Inflammatory macrophage treated with lipopolysaccharide for 4 hours (primary cell): ENCODE measurements around the gene PTPN21.

Experiments used
- DNase-seq: peaks from one replicate; pipeline ENCODE4 v3.0.0-alpha.2; 2020

PTPN21 gene

GRCh38 chr14:88454886-88455285 lies 99.9 kb downstream of the PTPN21 start:
- DNase-seq = no peak

- DNase-seq = no peak
Measured at GRCh38 chr14:88452231-88452630, 102.6 kb downstream of the PTPN21 start.

DNA sequence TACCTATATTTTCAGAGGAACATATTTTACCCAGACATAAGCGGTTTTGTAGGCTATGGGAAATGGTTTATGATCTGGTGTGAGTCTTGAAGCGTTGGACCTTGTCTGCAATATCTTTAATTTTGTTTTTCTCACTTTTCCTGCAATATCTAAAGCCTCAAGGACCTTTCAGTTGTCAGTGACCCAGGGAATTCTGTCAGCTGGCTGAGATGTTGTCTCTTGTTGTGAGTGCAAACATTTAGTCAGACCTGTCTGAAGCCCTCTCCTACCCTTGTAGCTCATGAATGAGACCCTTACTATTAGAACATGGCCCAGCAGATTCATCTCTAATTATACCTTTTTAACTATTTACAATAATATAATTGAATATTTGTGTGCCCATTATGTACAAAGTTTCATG lies 115.7 kb downstream of the PTPN21 start:
- no peak for DNase-seq

- DNase-seq = no peak
Measured at GRCh38 chr14:88437658-88438057, 117.1 kb downstream of the PTPN21 start.

DNA sequence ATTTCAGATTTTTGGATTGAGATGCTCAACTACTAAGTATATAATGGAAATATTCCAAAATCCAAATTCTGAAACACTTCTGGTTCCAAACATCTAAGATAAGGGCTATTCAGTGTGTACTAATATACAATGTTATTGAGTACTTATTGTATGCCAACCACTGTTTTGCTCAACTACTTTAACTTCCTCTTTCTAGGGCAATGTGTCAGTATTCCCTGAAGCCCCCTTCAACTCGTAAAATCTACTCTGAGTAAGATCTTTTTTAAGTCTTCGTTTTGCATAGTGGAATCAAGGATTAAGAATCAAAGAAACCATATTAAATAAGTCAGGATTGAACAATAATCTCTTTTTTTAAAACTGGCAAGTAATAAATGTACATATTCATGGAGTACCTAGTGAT lies 123.8 kb downstream of the PTPN21 start:
- no peak for DNase-seq

GRCh38 chr14:88426271-88426670 lies 128.5 kb downstream of the PTPN21 start:
- DNase-seq = no peak

GRCh38 chr14:88424573-88424972 lies 130.2 kb downstream of the PTPN21 start:
- DNase-seq = no peak

- DNase-seq = no peak
Measured at GRCh38 chr14:88422919-88423650, 131.7 kb downstream of the PTPN21 start.

- no peak for DNase-seq
Measured at GRCh38 chr14:88422047-88422446, 132.8 kb downstream of the PTPN21 start.

- no peak for DNase-seq
Measured at GRCh38 chr14:88421286-88421685, 133.5 kb downstream of the PTPN21 start.

GRCh38 chr14:88420187-88420586 lies 134.6 kb downstream of the PTPN21 start:
- DNase-seq = no peak

GRCh38 chr14:88417594-88417993 lies 137.2 kb downstream of the PTPN21 start:
- no peak for DNase-seq
